OCI-LY7 (cell line): ENCODE results near the gene PLVAP.

Experiments
- EZH2phosphoT487 ChIP-seq: fragments of 200-600 bp; sonication (generic); IDR thresholded peaks from 2 replicates; pipeline ENCODE4 v1.6.1; 2018; ENCODE audit warnings: low read depth, borderline replicate concordance, mild to moderate bottlenecking, mixed run types, antibody characterized with exemption, low read length, moderate library complexity, mixed read lengths
- TF ChIP-seq, protein P1 (sequence below): fragments of 200-600 bp; sonication (generic); conservative IDR thresholded peaks from 2 replicates; pipeline ENCODE4 v1.5.1; 2014; ENCODE audit warnings: mild to moderate bottlenecking, antibody characterized with exemption, low read length, moderate library complexity, mixed read lengths

DNA sequence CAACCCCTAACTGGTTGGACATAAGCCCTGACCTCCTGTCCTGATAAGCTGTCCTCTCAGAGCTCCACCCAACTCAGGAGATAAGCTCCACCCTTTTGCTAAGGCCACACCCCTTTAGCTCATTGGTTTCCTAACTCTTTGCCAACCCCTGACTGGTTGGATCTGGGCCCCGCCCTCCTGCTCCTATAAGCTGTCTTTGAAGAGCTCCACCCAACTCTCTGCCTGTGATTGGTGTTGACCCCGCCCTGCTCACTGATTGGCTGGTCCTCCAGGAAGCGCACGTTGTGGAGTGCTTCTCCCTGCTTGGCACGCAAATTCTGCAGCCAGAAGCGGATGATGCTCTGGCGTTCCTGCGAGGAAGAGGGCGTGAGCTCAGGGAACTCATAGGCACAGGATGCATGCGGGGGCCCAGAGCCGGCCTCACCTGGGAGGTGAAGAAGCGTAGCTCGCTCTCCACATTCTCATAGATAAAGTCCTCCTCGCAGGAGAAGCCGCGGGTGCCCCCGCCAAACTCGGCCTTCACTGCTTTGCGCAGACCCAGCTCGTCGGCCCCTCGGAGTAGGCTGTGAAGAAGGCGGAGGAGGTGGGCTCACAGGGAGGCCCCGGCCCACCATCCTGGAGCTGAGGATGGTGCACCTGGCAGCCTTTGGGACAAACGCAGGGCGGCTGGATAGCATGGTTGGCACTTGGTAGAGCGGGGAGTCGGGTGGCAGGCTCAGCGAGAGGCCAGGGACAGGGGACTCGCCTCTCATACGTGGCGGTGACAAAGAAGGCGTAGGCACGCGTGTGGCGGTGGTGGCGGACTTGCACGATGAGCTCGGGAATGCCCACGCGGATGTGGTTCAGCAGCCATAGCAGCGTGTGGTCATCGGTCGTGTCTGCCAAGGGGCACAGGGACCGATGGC lies 44.2 kb downstream of the PLVAP start:
- TF ChIP-seq, protein P1, sequence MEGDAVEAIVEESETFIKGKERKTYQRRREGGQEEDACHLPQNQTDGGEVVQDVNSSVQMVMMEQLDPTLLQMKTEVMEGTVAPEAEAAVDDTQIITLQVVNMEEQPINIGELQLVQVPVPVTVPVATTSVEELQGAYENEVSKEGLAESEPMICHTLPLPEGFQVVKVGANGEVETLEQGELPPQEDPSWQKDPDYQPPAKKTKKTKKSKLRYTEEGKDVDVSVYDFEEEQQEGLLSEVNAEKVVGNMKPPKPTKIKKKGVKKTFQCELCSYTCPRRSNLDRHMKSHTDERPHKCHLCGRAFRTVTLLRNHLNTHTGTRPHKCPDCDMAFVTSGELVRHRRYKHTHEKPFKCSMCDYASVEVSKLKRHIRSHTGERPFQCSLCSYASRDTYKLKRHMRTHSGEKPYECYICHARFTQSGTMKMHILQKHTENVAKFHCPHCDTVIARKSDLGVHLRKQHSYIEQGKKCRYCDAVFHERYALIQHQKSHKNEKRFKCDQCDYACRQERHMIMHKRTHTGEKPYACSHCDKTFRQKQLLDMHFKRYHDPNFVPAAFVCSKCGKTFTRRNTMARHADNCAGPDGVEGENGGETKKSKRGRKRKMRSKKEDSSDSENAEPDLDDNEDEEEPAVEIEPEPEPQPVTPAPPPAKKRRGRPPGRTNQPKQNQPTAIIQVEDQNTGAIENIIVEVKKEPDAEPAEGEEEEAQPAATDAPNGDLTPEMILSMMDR: no peak
- no peak for TF ChIP-seq EZH2phosphoT487
